Mesendoderm (in vitro differentiated cells): ENCODE results near the gene NTNG1. TPM values are rescaled to one million over a fixed set of nuclear protein-coding genes. Genes with fewer than 3 reads are reported as not detected.

ENCODE experiments used
- DNase-seq: peaks from one replicate; pipeline ENCODE4 v3.0.0; 2013
- H2AK5ac ChIP-seq: 2 replicates; pipeline ENCODE4 v1.6.1; 2013; ENCODE audit warnings: low read length, inconsistent platforms
- H2BK120ac ChIP-seq: 2 replicates; pipeline ENCODE4 v1.6.1; 2013; ENCODE audit warnings: low read depth, mild to moderate bottlenecking, low read length, moderate library complexity, mixed read lengths
- H2BK15ac ChIP-seq: replicated peaks from 2 replicates; pipeline ENCODE4 v1.6.1; 2013; ENCODE audit warnings: low read depth, mild to moderate bottlenecking, moderate library complexity
- H2BK5ac ChIP-seq: 2 replicates; pipeline ENCODE4 v1.6.1; 2013; ENCODE audit warnings: low read length, inconsistent platforms
- H3K18ac ChIP-seq: 2 replicates; pipeline ENCODE4 v1.6.1; 2013; ENCODE audit warnings: mild to moderate bottlenecking, low read length, mixed read lengths
- H3K23ac ChIP-seq: one replicate; pipeline ENCODE4 v1.6.1; 2013; ENCODE audit warnings: low read length
- H3K27ac ChIP-seq: 2 replicates; pipeline ENCODE4 v1.5.1; 2013; ENCODE audit warnings: low read depth, mild to moderate bottlenecking, inconsistent platforms, low read length, moderate library complexity
- H3K27me3 ChIP-seq: 2 replicates; pipeline ENCODE4 v1.6.1; 2013; ENCODE audit warnings: low read length, control low read depth, mild to moderate bottlenecking, inconsistent platforms; ENCODE audit not compliant: insufficient read depth, poor library complexity
- H3K36me3 ChIP-seq: 2 replicates; pipeline ENCODE4 v1.6.1; 2013; ENCODE audit warnings: low read length, inconsistent platforms; ENCODE audit not compliant: control insufficient read depth, insufficient read depth
- H3K4ac ChIP-seq: one replicate; pipeline ENCODE4 v1.6.1; 2013; ENCODE audit warnings: low read depth, mild to moderate bottlenecking, low read length, moderate library complexity
- H3K4me1 ChIP-seq: 2 replicates; pipeline ENCODE4 v1.6.1; 2013; ENCODE audit warnings: low read depth, low read length, inconsistent platforms; ENCODE audit not compliant: control insufficient read depth
- H3K4me2 ChIP-seq: 2 replicates; pipeline ENCODE4 v1.6.1; 2013; ENCODE audit warnings: low read length
- H3K4me3 ChIP-seq: 2 replicates; pipeline ENCODE4 v1.5.1; 2013; ENCODE audit warnings: mild to moderate bottlenecking, low read length
- H3K56ac ChIP-seq: one replicate; pipeline ENCODE4 v1.6.1; 2013; ENCODE audit warnings: low read length
- H3K79me1 ChIP-seq: 2 replicates; pipeline ENCODE4 v1.6.1; 2013; ENCODE audit warnings: low read length, inconsistent platforms
- H3K79me2 ChIP-seq: 2 replicates; pipeline ENCODE4 v1.6.1; 2013; ENCODE audit warnings: mild to moderate bottlenecking, low read length; ENCODE audit not compliant: control insufficient read depth, insufficient read depth
- H3K9ac ChIP-seq: 2 replicates; pipeline ENCODE4 v1.6.1; 2013; ENCODE audit warnings: low read length, inconsistent platforms
- H4K5ac ChIP-seq: one replicate; pipeline ENCODE4 v1.6.1; 2013; ENCODE audit warnings: low read length
- H4K8ac ChIP-seq: one replicate; pipeline ENCODE4 v1.6.1; 2013; ENCODE audit warnings: low read depth, mild to moderate bottlenecking, control low read depth, low read length, moderate library complexity
- WGBS: extraction: QIAGEN DNeasy Blood & Tissue Kit; methylation state at CpG from one replicate; pipeline ENCODE4 v1.1.7; 2013; ENCODE audit warnings: low lambda C conversion rate, missing lambda C conversion rate; ENCODE audit not compliant: insufficient coverage; ENCODE audit errors: extremely low coverage; 5-methylcytosine and 5-hydroxymethylcytosine counted together
- small RNA-seq: library from polyadenylated mRNA; stranded (forward); fragments of <200 nt; extraction: miRNeasy Mini kit (QIAGEN cat#:217004); gene quantifications from one replicate; pipeline ENCODE3, GENCODE V24; 2013; ENCODE audit not compliant: insufficient read depth

NTNG1 gene

GRCh38 chr1:107532318-107532717 is 391.5 kb downstream of the NTNG1 start:
- H2AK5ac ChIP-seq: no peak overlapping the region
- H3K79me1 ChIP-seq: no peaks in the 10 kb centered on the region
- H3K4me1 ChIP-seq: no peaks in the 10 kb centered on the region
- H3K27ac ChIP-seq: no peak overlapping the region
- no peak overlapping the region for H3K4me2 ChIP-seq
- H2BK120ac ChIP-seq: no peak overlapping the region
- H3K4me3 ChIP-seq: no peak overlapping the region
- H3K9ac ChIP-seq: no peak overlapping the region
- no peak overlapping the region for H2BK15ac ChIP-seq
- WGBS: no CpG with 5 or more reads among the region's 5 CpGs
- no peaks in the 10 kb centered on the region for H3K27me3 ChIP-seq
- H4K5ac ChIP-seq: no peak overlapping the region
- H3K18ac ChIP-seq: no peak overlapping the region
- DNase-seq: no peak
- no peaks in the 10 kb centered on the region for H3K36me3 ChIP-seq
- no peak overlapping the region for H4K8ac ChIP-seq
- no peak overlapping the region for H3K56ac ChIP-seq
- no peak overlapping the region for H3K4ac ChIP-seq
- H2BK5ac ChIP-seq: no peak overlapping the region
- H3K23ac ChIP-seq: no peak overlapping the region
- H3K79me2 ChIP-seq: no peaks in the 10 kb centered on the region

Small RNA genes within 50 kb of the gene (small RNA-seq; reads per million reads assigned to genes)
- gene AC114491.1: not detected
